Smooth muscle cell (in vitro differentiated cells): ENCODE results near the gene GLYAT. TPM values are rescaled to one million over a fixed set of nuclear protein-coding genes. Genes with fewer than 3 reads are reported as not detected.
"Not testable (repeated sequence)": the region's sequence is repeated elsewhere in the genome, so short reads cannot be mapped to it uniquely, and the experiment has no call there.

ENCODE experiments used
- DNase-seq: peaks from one replicate; lab custom pipeline; 2025; ENCODE audit not compliant: unreplicated experiment; lab: John Stamatoyannopoulos, UW
- H2AFZ ChIP-seq: fragments of 200-600 bp; sonication (generic); 2 replicates; pipeline ENCODE4 v1.6.0; 2016; ENCODE audit warnings: antibody characterized with exemption, low read depth, mild to moderate bottlenecking
- H3F3A ChIP-seq: fragments of 200-600 bp; sonication (generic); 2 replicates; pipeline ENCODE4 v1.6.0; 2017; ENCODE audit warnings: antibody characterized with exemption, low read depth
- H3K27ac ChIP-seq: fragments of 200-600 bp; sonication (generic); 2 replicates; pipeline ENCODE4 v1.5.1; 2016; ENCODE audit warnings: low read depth, mild to moderate bottlenecking
- H3K27me3 ChIP-seq: fragments of 200-600 bp; sonication (generic); 2 replicates; pipeline ENCODE4 v1.6.1; 2016; ENCODE audit warnings: low read depth, mild to moderate bottlenecking
- H3K36me3 ChIP-seq: fragments of 200-600 bp; sonication (generic); 2 replicates; pipeline ENCODE4 v1.5.1; 2016; ENCODE audit warnings: low read depth
- H3K4me1 ChIP-seq: fragments of 200-600 bp; sonication (generic); 2 replicates; pipeline ENCODE4 v1.5.1; 2016; ENCODE audit warnings: low read depth
- H3K4me2 ChIP-seq: fragments of 200-600 bp; sonication (generic); 2 replicates; pipeline ENCODE4 v1.6.0; 2016; ENCODE audit warnings: mild to moderate bottlenecking
- H3K4me3 ChIP-seq: fragments of 200-600 bp; sonication (generic); 2 replicates; pipeline ENCODE4 v1.5.1; 2016; ENCODE audit warnings: mild to moderate bottlenecking
- H3K79me2 ChIP-seq: fragments of 200-600 bp; sonication (generic); 2 replicates; pipeline ENCODE4 v1.6.0; 2016; ENCODE audit warnings: low read depth, mild to moderate bottlenecking
- H3K9ac ChIP-seq: fragments of 200-600 bp; sonication (generic); 2 replicates; pipeline ENCODE4 v1.6.0; 2016; ENCODE audit warnings: low read depth
- H3K9me3 ChIP-seq: fragments of 200-600 bp; sonication (generic); replicated peaks from 2 replicates; pipeline ENCODE4 v1.5.1; 2016; ENCODE audit warnings: low read depth
- H4K20me1 ChIP-seq: fragments of 200-600 bp; sonication (generic); 2 replicates; pipeline ENCODE4 v1.6.0; 2016; ENCODE audit warnings: low read depth
- WGBS: methylation state at CpG from one replicate; pipeline ENCODE4 v1.1.7; 2016; ENCODE audit warnings: low lambda C conversion rate; 5-methylcytosine and 5-hydroxymethylcytosine counted together
- polyA plus RNA-seq: library from polyadenylated mRNA; unstranded; fragments of >200 nt; fragmentation: Nextera tagmentation; extraction: Ambion mirVana; gene quantifications from 2 replicates; pipeline ENCODE4 v1.2.1, GENCODE V29; 2016
- total RNA-seq: library from RNA; depleted of rRNA; stranded (reverse); fragments of >200 nt; gene quantifications from 2 replicates; pipeline ENCODE4 v1.2.3, GENCODE V29; 2014
- TF ChIP-seq, protein P1 (sequence below): fragments of 200-600 bp; sonication (generic); IDR thresholded peaks from 2 replicates; pipeline ENCODE4 v1.5.1; 2017; ENCODE audit warnings: borderline replicate concordance, mild to moderate bottlenecking, antibody characterized with exemption; ENCODE audit not compliant: insufficient read depth, poor library complexity, severe bottlenecking

The GLYAT gene
- total and polyA plus RNA-seq, 2 experiments from 2014 or later = not detected

DNA sequence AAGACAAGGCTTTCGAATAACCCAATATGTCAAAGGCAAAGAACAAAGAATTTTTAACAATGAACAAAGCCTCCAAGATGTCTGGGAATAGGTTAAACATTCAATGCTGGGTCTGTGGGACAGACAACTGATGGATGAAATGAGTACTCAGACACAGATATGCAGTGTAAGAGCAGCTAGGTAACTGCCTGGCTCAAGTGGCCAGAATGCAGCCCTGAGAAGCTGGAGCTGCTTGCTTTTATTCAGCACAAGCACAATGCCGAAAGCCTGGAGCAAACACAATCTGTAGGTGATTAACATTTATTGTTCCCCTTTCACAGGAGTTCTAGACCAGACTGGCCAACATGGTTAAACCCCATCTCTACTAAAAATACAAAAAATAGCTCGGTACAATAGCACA, 24.0 kb downstream of the GLYAT start:
- no peak overlapping the region for H3K27ac ChIP-seq
- H3K4me2 ChIP-seq = no peak overlapping the region
- H3K4me1 ChIP-seq = no peaks in the 10 kb centered on the region
- WGBS = 61% methylated on average over 3 of the region's 3 CpGs
- H3K36me3 ChIP-seq = no peaks in the 10 kb centered on the region
- H3K9me3 ChIP-seq = peaks cover 2% of the 10 kb centered on the region
- H3K27me3 ChIP-seq = no peaks in the 10 kb centered on the region
- no peak overlapping the region for H3K4me3 ChIP-seq
- TF ChIP-seq, protein P1, sequence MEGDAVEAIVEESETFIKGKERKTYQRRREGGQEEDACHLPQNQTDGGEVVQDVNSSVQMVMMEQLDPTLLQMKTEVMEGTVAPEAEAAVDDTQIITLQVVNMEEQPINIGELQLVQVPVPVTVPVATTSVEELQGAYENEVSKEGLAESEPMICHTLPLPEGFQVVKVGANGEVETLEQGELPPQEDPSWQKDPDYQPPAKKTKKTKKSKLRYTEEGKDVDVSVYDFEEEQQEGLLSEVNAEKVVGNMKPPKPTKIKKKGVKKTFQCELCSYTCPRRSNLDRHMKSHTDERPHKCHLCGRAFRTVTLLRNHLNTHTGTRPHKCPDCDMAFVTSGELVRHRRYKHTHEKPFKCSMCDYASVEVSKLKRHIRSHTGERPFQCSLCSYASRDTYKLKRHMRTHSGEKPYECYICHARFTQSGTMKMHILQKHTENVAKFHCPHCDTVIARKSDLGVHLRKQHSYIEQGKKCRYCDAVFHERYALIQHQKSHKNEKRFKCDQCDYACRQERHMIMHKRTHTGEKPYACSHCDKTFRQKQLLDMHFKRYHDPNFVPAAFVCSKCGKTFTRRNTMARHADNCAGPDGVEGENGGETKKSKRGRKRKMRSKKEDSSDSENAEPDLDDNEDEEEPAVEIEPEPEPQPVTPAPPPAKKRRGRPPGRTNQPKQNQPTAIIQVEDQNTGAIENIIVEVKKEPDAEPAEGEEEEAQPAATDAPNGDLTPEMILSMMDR = no peak
- no peak overlapping the region for H3K9ac ChIP-seq
- no peaks in the 10 kb centered on the region for H4K20me1 ChIP-seq
- no peak overlapping the region for H2AFZ ChIP-seq
- H3K79me2 ChIP-seq = no peaks in the 10 kb centered on the region
- no peak for DNase-seq
- H3F3A ChIP-seq = no peaks in the 10 kb centered on the region

DNA sequence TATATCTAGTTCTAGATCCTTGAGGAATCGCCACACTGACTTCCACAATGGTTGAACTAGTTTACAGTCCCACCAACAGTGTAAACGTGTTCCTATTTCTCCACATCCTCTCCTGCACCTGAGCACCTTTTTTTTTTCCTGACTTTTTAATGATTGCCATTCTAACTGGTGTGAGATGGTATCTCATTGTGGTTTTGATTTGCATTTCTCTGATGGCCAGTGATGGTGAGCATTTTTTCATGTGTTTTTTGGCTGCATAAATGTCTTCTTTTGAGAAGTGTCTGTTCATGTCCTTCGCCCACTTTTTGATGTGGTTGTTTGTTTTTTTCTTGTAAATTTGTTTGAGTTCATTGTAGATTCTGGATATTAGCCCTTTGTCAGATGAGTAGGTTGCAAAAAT, 34.9 kb downstream of the GLYAT start:
- H3K9ac ChIP-seq, H3K36me3 ChIP-seq, H3K4me3 ChIP-seq, DNase-seq, H3K4me1 ChIP-seq, H4K20me1 ChIP-seq, H3K27me3 ChIP-seq, H2AFZ ChIP-seq, H3F3A ChIP-seq, H3K79me2 ChIP-seq, H3K27ac ChIP-seq, H3K4me2 ChIP-seq, H3K9me3 ChIP-seq: not testable (repeated sequence)
- 64% methylated on average over 2 of the region's 3 CpGs for WGBS

DNA sequence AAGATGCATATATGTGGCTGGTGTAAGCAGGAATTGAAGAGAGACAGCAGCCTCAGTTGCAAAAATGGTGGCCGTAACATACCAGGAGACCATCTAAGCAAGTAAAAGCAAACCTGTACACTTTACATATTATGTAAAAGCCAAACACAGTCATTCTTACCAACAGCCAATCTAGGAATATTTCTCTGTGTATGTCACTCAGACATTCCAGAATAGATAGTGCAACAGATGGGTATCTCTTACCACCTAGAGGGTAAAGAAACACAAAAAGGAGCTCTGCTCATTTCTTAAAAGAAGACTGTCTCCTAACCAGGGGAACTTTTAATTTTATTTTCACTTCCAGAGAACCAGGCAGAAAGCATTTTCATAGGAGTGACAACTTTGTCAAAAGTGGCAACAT, 38.7 kb downstream of the GLYAT start:
- Histone ChIP-seq H3K4me3 (no peak overlapping the region), H3K27ac (no peak overlapping the region), H3K36me3 (no peaks in the 10 kb centered on the region), H3F3A (no peaks in the 10 kb centered on the region), H3K4me1 (no peaks in the 10 kb centered on the region), H3K27me3 (no peaks in the 10 kb centered on the region), H3K9ac (no peak overlapping the region), H2AFZ (no peak overlapping the region), H3K9me3 (peaks cover 5% of the 10 kb centered on the region), H3K4me2 (no peak overlapping the region), H3K79me2 (no peaks in the 10 kb centered on the region), H4K20me1 (no peaks in the 10 kb centered on the region)
- WGBS = 89% methylated on average over 1 of the region's 1 CpG
- TF ChIP-seq, protein P1 = no peak
- no peak for DNase-seq

DNA sequence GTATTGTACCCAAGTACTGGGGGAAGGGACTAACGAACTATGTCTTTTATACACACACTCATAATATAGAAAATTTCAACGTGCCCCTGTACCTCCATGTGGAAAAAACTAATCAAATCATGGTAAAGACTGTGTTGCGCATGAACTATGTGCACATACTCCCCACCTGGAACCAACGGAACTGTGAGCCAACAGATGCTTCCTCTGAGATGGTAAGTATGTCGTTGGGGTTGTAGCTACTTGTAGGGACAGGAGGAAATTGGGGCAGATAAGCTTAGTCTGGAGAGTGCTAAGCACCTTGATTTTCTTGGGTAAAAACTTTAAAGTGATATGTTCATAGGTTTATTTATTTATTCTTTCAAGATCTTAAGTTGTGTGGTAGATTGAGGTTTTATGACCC, 40.1 kb downstream of the GLYAT start:
- 62% methylated on average over 5 of the region's 5 CpGs for WGBS
- TF ChIP-seq, protein P1 = no peak

More for the DNA sequence above, 40.1 kb downstream of the GLYAT start:
- Histone ChIP-seq H3K4me2 (no peak overlapping the region), H4K20me1 (no peaks in the 10 kb centered on the region), H2AFZ (no peak overlapping the region), H3K36me3 (no peaks in the 10 kb centered on the region), H3K27me3 (no peaks in the 10 kb centered on the region), H3K4me1 (no peaks in the 10 kb centered on the region), H3K9me3 (peaks cover 5% of the 10 kb centered on the region), H3K9ac (no peak overlapping the region), H3K79me2 (no peaks in the 10 kb centered on the region), H3F3A (no peaks in the 10 kb centered on the region), H3K27ac (no peak overlapping the region), H3K4me3 (no peak overlapping the region)
- DNase-seq = no peak
